ENCODE data around the gene PON2.

PON2 gene

DNA sequence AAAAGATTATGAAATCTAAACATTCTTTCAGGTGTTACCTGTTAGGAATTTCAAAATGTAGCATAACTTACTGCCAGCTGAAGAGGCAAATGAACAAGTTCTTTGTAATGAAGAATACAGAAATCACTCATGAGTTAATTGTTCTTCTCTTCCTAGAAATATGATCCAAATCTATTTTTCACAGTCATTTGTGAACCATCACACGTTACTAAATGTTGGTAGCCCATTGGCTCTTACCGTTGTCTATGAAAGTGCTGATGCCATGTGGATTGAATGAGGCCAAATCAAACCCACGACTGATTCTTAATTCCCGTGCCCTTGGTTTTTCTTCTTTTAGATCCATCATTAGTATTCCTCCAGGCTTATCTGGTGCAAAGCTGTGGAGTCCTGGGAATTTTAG lies 22.8 kb downstream of the PON2 start:
- H3K4me3 ChIP-seq (ENCODE audit: low read depth, low read length), result no peak overlapping the region
- DNase-seq (ENCODE audit: low read depth, low spot score), result no peak
- TF ChIP-seq, protein P1, sequence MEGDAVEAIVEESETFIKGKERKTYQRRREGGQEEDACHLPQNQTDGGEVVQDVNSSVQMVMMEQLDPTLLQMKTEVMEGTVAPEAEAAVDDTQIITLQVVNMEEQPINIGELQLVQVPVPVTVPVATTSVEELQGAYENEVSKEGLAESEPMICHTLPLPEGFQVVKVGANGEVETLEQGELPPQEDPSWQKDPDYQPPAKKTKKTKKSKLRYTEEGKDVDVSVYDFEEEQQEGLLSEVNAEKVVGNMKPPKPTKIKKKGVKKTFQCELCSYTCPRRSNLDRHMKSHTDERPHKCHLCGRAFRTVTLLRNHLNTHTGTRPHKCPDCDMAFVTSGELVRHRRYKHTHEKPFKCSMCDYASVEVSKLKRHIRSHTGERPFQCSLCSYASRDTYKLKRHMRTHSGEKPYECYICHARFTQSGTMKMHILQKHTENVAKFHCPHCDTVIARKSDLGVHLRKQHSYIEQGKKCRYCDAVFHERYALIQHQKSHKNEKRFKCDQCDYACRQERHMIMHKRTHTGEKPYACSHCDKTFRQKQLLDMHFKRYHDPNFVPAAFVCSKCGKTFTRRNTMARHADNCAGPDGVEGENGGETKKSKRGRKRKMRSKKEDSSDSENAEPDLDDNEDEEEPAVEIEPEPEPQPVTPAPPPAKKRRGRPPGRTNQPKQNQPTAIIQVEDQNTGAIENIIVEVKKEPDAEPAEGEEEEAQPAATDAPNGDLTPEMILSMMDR (IDR thresholded peaks at IDR 0.05; ENCODE audit: insufficient read depth, low read length, missing control alignments), result no peak
- CTCF ChIA-PET, result no interaction called here
- POLR2A ChIA-PET, result no interaction called here

GRCh38 chr7:95411666-95412065 lies 23.2 kb downstream of the PON2 start:
- POLR2A ChIA-PET, result no interaction called here
- TF ChIP-seq, protein P1 (IDR thresholded peaks at IDR 0.05; ENCODE audit: insufficient read depth, low read length, missing control alignments), result no peak
- CTCF ChIA-PET, result interaction anchor here (0.9 kb wide), 1 partner anchor 19 kb away, joined by 3 read pairs; no protein-coding TSS in a partner anchor
- H3K4me3 ChIP-seq (ENCODE audit: low read depth, low read length), result no peak overlapping the region
- no peak for DNase-seq (ENCODE audit: low read depth, low spot score)

- TF ChIP-seq, protein P1 (IDR thresholded peaks at IDR 0.05; ENCODE audit: insufficient read depth, low read length, missing control alignments), result no peak
Observed at GRCh38 chr7:95411036-95411435, 23.8 kb downstream of the PON2 start.

GRCh38 chr7:95407751-95408150 lies 27.1 kb downstream of the PON2 start:
- CTCF ChIA-PET, result interaction anchor here (1.4 kb wide), 1 partner anchor 10 kb away, joined by 4 read pairs; no protein-coding TSS in a partner anchor
- TF ChIP-seq, protein P1 (IDR thresholded peaks at IDR 0.05; ENCODE audit: insufficient read depth, low read length, missing control alignments), result no peak
- no peak for DNase-seq (ENCODE audit: low read depth, low spot score)
- no peak overlapping the region for H3K4me3 ChIP-seq (ENCODE audit: low read depth, low read length)
- POLR2A ChIA-PET, result no interaction called here

More at GRCh38 chr7:95411036-95411435, 23.8 kb downstream of the PON2 start:
- no peak overlapping the region for H3K4me3 ChIP-seq (ENCODE audit: low read depth, low read length)
- DNase-seq (ENCODE audit: low read depth, low spot score), result no peak
- ChIA-PET CTCF (interaction anchor here (0.6 to 0.9 kb wide), 2 partner anchors 8 to 18 kb away, joined by 3 read pairs; no protein-coding TSS in a partner anchor), POLR2A (no interaction called here)

- H3K4me3 ChIP-seq (ENCODE audit: low read depth, low read length), result no peak overlapping the region
Observed at GRCh38 chr7:95405800-95406199, 29.0 kb downstream of the PON2 start.

GRCh38 chr7:95405208-95405607 lies 29.6 kb downstream of the PON2 start:
- TF ChIP-seq, protein P1 (IDR thresholded peaks at IDR 0.05; ENCODE audit: insufficient read depth, low read length, missing control alignments), result no peak
- ChIA-PET CTCF (interaction anchor here (1.2 kb wide), 1 partner anchor 72 kb away, joined by 3 read pairs; no protein-coding TSS in a partner anchor), POLR2A (no interaction called here)
- no peak for DNase-seq (ENCODE audit: low read depth, low spot score)
- no peak overlapping the region for H3K4me3 ChIP-seq (ENCODE audit: low read depth, low read length)

More at GRCh38 chr7:95405800-95406199, 29.0 kb downstream of the PON2 start:
- POLR2A ChIA-PET, result no interaction called here
- CTCF ChIA-PET, result no interaction called here
- TF ChIP-seq, protein P1 (IDR thresholded peaks at IDR 0.05; ENCODE audit: insufficient read depth, low read length, missing control alignments), result no peak
- DNase-seq (ENCODE audit: low read depth, low spot score), result no peak

Data from AG04449 (cell line).